ENCODE data around the gene RERGL.
"Not testable (repeated sequence)": the region's sequence is repeated elsewhere in the genome, so short reads cannot be mapped to it uniquely, and the experiment has no call there.

RERGL gene

GRCh38 chr12:18090093-18090492, at the start of gene RERGL:
RERGL (minus strand) TSS chr12:18090193; CDS start chr12:18090140, 53 bp downstream.
- DNase-seq (ENCODE audit: low read depth in 2 of 2) = no peak

- DNase-seq (ENCODE audit: low read depth in 2 of 2) = no peak
These were observed 49.3 kb upstream of the RERGL start for GRCh38 chr12:18139254-18139653.

GRCh38 chr12:18135509-18135908, 45.5 kb upstream of the RERGL start:
- DNase-seq (ENCODE audit: low read depth in 2 of 2) = no peak

GRCh38 chr12:18135086-18135485, 45.1 kb upstream of the RERGL start:
- DNase-seq (ENCODE audit: low read depth in 2 of 2) = no peak

- no peak for DNase-seq (ENCODE audit: low read depth in 2 of 2)
These were observed 40.9 kb upstream of the RERGL start for GRCh38 chr12:18130851-18131250.

GRCh38 chr12:18123707-18124106, 33.7 kb upstream of the RERGL start:
- DNase-seq (ENCODE audit: low read depth in 2 of 2) = no peak

- DNase-seq (ENCODE audit: low read depth in 2 of 2) = no peak
These were observed 30.9 kb upstream of the RERGL start for GRCh38 chr12:18120899-18121298.

GRCh38 chr12:18108611-18109010, 18.6 kb upstream of the RERGL start:
- no peak for DNase-seq (ENCODE audit: low read depth in 2 of 2)

GRCh38 chr12:18103624-18104023, 13.6 kb upstream of the RERGL start:
- DNase-seq (ENCODE audit: low read depth in 2 of 2) = no peak

- DNase-seq (ENCODE audit: low read depth in 2 of 2) = no peak
These were observed 11.1 kb upstream of the RERGL start for GRCh38 chr12:18101043-18101442.

GRCh38 chr12:18084080-18084479, 5.9 kb downstream of the RERGL start:
- DNase-seq (ENCODE audit: low read depth in 2 of 2) = no peak

GRCh38 chr12:18079541-18080246, 10.3 kb downstream of the RERGL start:
- no peak for DNase-seq (ENCODE audit: low read depth in 2 of 2)

GRCh38 chr12:18074001-18074400, 16.0 kb downstream of the RERGL start:
- no peak for DNase-seq (ENCODE audit: low read depth in 2 of 2)

GRCh38 chr12:18072723-18073122, 17.3 kb downstream of the RERGL start:
- DNase-seq (ENCODE audit: low read depth in 2 of 2) = no peak

- DNase-seq (ENCODE audit: low read depth in 2 of 2) = no peak
These were observed 18.7 kb downstream of the RERGL start for GRCh38 chr12:18071336-18071735.

- DNase-seq (ENCODE audit: low read depth in 2 of 2) = no peak
These were observed 21.6 kb downstream of the RERGL start for GRCh38 chr12:18068355-18068754.

- DNase-seq (ENCODE audit: low read depth in 2 of 2) = no peak
These were observed 23.3 kb downstream of the RERGL start for GRCh38 chr12:18066666-18067065.

- DNase-seq (ENCODE audit: low read depth in 2 of 2) = not testable (repeated sequence)
These were observed 27.1 kb downstream of the RERGL start for GRCh38 chr12:18062867-18063266.

GRCh38 chr12:18057051-18057450, 32.9 kb downstream of the RERGL start:
- no peak for DNase-seq (ENCODE audit: low read depth in 2 of 2)

GRCh38 chr12:18054925-18055619, 34.9 kb downstream of the RERGL start:
- no peak for DNase-seq (ENCODE audit: low read depth in 2 of 2)

- no peak for DNase-seq (ENCODE audit: low read depth in 2 of 2)
These were observed 44.5 kb downstream of the RERGL start for GRCh38 chr12:18045446-18045992.

GRCh38 chr12:18040060-18040742, 49.8 kb downstream of the RERGL start:
- DNase-seq (ENCODE audit: low read depth in 2 of 2) = not testable (repeated sequence)
